ENCODE measurements around the gene SEPHS2.
"Not testable (repeated sequence)": the region's sequence is repeated elsewhere in the genome, so short reads cannot be mapped to it uniquely, and the experiment has no call there.

SEPHS2 gene

DNA sequence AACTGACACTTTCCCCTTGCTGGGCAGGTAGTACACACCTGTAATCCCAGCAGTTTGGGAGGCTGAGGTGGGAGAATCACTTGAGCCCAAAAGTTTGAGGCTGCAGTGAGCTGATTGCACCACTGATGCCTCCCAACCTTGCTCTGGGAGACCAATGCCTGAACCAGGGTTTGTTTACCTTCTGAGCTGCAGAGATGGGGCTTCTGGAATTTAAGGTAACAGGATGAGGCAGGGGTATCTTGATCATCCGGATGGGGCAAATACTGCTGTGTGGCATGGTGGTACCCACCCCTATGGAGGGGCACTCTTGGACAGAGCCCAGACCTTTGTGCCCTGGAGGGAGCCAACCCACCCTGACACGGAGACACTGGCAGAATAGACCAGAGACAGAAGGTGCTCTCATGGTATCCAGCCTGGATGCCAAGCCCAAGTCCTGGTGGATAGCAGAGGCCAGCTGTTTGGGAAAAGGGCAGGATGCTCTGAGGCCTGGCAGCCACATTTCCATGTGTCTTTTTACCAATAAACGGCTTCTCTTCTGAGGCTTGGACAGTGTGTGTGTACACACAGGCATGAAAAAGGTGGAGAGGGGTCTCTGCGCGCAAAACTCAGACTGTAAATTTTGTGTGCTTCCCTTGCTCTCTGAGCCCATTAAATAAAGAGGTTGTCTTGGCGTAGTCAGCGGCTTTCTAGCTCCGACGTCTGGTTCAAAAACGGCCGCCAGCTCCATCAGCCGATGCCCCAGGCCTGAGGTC is 46.1 kb downstream of the SEPHS2 start:
- no peaks in the 10 kb centered on the region for H3K27me3 Mint-ChIP-seq (ENCODE audit: low read depth)
- H3K4me3 Mint-ChIP-seq = peak overlapping the region; percentile 87 to 89 (median 89)
- H3K4me1 Mint-ChIP-seq = peaks cover 32% of the 10 kb centered on the region
- H3K36me3 Mint-ChIP-seq (ENCODE audit: low read depth) = peaks cover 16% of the 10 kb centered on the region
- TF ChIP-seq, protein P1, sequence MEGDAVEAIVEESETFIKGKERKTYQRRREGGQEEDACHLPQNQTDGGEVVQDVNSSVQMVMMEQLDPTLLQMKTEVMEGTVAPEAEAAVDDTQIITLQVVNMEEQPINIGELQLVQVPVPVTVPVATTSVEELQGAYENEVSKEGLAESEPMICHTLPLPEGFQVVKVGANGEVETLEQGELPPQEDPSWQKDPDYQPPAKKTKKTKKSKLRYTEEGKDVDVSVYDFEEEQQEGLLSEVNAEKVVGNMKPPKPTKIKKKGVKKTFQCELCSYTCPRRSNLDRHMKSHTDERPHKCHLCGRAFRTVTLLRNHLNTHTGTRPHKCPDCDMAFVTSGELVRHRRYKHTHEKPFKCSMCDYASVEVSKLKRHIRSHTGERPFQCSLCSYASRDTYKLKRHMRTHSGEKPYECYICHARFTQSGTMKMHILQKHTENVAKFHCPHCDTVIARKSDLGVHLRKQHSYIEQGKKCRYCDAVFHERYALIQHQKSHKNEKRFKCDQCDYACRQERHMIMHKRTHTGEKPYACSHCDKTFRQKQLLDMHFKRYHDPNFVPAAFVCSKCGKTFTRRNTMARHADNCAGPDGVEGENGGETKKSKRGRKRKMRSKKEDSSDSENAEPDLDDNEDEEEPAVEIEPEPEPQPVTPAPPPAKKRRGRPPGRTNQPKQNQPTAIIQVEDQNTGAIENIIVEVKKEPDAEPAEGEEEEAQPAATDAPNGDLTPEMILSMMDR (IDR thresholded peaks at IDR 0.05; ENCODE audit: unreplicated experiment in 3 of 3) = no peak
- H3K27ac Mint-ChIP-seq = peak overlapping the region; percentile 96 to 99 (median 97)
- H3K9me3 Mint-ChIP-seq = no peaks in the 10 kb centered on the region

DNA sequence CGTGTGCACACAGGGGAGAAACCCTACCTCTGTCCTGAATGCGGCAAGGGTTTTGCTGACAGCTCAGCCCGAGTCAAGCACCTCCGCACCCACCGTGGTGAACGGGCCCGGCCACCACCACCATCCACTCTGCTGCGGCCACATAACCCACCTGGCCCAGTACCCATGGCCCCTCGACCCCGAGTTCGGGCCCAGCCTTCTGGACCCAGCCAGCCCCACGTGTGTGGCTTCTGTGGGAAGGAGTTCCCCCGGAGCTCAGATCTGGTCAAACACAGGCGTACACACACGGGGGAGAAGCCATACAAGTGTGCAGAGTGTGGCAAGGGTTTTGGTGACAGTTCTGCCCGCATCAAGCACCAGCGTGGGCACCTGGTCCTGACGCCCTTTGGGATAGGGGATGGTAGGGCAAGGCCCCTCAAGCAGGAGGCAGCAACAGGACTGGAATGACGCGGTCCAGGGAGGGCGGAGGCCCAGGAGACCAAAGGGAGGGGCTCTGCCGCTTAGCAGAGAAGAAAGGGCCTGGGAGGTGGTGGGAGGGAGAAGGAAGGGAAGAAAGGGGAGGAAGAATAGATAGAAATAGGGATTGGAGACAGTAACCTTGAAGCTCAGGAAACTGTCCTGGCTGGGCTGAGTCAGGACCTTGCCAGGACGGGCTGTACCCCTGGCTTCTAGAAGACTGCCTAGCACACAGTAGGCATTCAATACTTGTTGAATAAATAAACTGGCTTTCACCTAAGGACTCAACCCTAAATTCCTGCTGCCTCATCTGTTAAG is 46.8 kb downstream of the SEPHS2 start:
- no peaks in the 10 kb centered on the region for H3K27me3 Mint-ChIP-seq (ENCODE audit: low read depth)
- H3K36me3 Mint-ChIP-seq (ENCODE audit: low read depth) = peaks cover 16% of the 10 kb centered on the region
- H3K4me3 Mint-ChIP-seq = peak overlapping the region; percentile 87 to 89 (median 89)
- no peaks in the 10 kb centered on the region for H3K9me3 Mint-ChIP-seq
- H3K4me1 Mint-ChIP-seq = peaks cover 38% of the 10 kb centered on the region
- TF ChIP-seq, protein P1 (IDR thresholded peaks at IDR 0.05; ENCODE audit: unreplicated experiment in 3 of 3) = no peak
- peak overlapping the region; percentile 96 to 99 (median 97) for H3K27ac Mint-ChIP-seq

DNA sequence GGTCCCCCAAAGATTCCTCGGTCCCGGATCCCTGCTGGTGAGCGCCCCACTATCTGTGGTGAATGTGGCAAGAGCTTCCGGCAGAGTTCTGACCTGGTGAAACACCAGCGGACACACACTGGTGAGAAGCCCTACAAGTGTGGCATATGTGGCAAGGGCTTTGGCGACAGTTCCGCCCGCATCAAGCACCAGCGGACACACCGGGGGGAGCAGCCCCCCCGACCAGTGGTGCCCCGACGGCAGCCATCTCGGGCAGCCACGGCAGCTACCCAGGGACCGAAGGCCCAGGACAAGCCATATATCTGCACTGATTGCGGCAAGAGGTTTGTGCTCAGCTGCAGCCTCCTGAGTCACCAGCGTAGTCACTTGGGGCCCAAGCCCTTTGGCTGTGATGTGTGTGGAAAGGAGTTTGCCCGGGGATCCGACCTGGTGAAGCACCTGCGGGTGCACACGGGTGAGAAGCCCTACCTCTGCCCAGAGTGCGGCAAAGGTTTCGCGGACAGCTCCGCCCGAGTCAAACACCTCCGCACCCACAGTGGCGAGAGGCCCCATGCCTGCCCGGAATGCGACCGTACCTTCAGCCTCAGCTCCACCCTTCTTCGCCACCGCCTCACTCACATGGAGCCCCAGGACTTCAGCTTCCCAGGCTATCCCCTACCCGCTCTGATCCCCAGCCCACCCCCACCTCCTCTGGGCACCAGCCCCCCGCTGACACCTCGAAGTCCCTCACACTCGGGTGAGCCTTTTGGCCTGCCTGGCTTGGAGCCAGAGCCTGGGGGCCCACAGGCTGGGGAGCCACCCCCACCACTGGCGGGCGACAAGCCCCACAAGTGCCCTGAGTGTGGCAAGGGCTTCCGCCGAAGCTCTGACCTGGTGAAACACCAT is 47.7 kb downstream of the SEPHS2 start:
- H3K27ac Mint-ChIP-seq = no peak overlapping the region
- peak overlapping the region in 1 of 3 experiments; percentile 89 for H3K4me3 Mint-ChIP-seq
- H3K4me1 Mint-ChIP-seq = peaks cover 38% of the 10 kb centered on the region
- TF ChIP-seq, protein P1 (IDR thresholded peaks at IDR 0.05; ENCODE audit: unreplicated experiment in 3 of 3) = no peak
- no peaks in the 10 kb centered on the region for H3K27me3 Mint-ChIP-seq (ENCODE audit: low read depth)
- H3K36me3 Mint-ChIP-seq (ENCODE audit: low read depth) = peaks cover 16% of the 10 kb centered on the region
- no peaks in the 10 kb centered on the region for H3K9me3 Mint-ChIP-seq

DNA sequence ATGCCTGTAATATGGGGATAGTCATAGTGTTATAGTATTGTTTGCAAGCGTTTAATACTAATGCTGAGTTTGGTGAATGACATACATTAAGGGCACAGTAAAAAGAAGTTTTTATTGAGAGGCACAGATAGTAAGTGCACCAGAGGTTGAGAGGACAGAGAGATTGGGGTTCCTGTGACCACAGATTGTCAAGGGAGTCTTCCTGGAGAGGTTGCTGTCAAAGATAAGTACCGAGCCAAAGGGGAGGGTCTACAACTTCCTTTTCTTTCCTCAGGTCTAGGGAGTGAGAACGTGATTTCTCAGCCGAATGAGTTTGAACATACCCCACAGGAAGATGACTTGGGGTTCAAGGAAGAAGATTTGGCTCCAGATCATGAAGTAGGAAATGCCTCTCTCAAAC is 48.6 kb downstream of the SEPHS2 start:
- peaks cover 38% of the 10 kb centered on the region for H3K4me1 Mint-ChIP-seq
- no peaks in the 10 kb centered on the region for H3K27me3 Mint-ChIP-seq (ENCODE audit: low read depth)
- TF ChIP-seq, protein P1 (IDR thresholded peaks at IDR 0.05; ENCODE audit: unreplicated experiment in 3 of 3) = no peak
- H3K36me3 Mint-ChIP-seq (ENCODE audit: low read depth) = peaks cover 16% of the 10 kb centered on the region
- no peaks in the 10 kb centered on the region for H3K9me3 Mint-ChIP-seq
- peak overlapping the region; percentile 86 to 90 (median 89) for H3K4me3 Mint-ChIP-seq
- peak overlapping the region; percentile 72 to 78 (median 78) for H3K27ac Mint-ChIP-seq

DNA sequence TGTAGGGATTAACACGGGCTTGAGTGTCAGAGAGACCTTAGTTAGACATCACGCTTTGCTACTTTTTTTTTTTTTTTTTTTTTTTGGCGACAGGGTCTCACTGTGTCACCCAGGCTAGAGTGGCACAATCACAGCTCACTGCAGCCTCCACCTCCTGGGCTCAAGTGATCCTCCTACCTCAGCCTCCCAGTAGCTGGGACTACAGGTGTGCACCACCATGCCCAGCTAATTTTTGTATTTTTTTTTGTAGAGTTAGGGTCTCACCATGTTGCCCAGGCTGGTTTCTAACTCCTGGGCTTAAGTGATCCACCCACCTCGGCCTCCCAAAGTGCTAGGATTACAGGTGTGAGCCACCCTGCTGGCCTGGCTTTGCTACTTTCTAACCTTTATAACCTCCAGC is 49.0 kb downstream of the SEPHS2 start:
- peaks cover 16% of the 10 kb centered on the region for H3K36me3 Mint-ChIP-seq (ENCODE audit: low read depth)
- peak overlapping the region; percentile 86 to 90 (median 89) for H3K4me3 Mint-ChIP-seq
- not testable (repeated sequence) for H3K27me3 Mint-ChIP-seq (ENCODE audit: low read depth); H3K9me3 Mint-ChIP-seq
- peak overlapping the region; percentile 78 to 91 (median 83) for H3K27ac Mint-ChIP-seq
- peaks cover 35% of the 10 kb centered on the region for H3K4me1 Mint-ChIP-seq
